Measurements from ENCODE around the gene OSBPL3. TPM values are rescaled to one million over a fixed set of nuclear protein-coding genes. Genes with fewer than 3 reads are reported as not detected.

Gene OSBPL3
- polyA plus RNA-seq, 3 donors = 2.6 to 9.2 (median 3.7) TPM

- Histone ChIP-seq H3K4me2 (replicated peaks; ENCODE audit: extremely low read depth, low read length, poor library complexity, severe bottlenecking) (no peak overlapping the region), H2AFZ (ENCODE audit: insufficient read depth, low read depth, low read length, poor library complexity, severe bottlenecking) (no peak overlapping the region), H3K36me3 (replicated peaks in 1 of 2; ENCODE audit: control insufficient read depth in 1 of 2, insufficient read depth in 2 of 2, low read length in 2 of 2) (no peaks in the 10 kb centered on the region), H3K9me3 (replicated peaks in 1 of 2; ENCODE audit: control insufficient read depth in 1 of 2, insufficient read depth in 1 of 2, low read length in 2 of 2) (no peaks in the 10 kb centered on the region), H3K4me1 (ENCODE audit: control insufficient read depth in 1 of 2, insufficient read depth in 2 of 2, low read length in 2 of 2) (peaks cover 11% of the 10 kb centered on the region in 2 donors), H3K27me3 (ENCODE audit: control insufficient read depth in 2 of 2, insufficient read depth in 2 of 2, low read length in 2 of 2) (no peaks in the 10 kb centered on the region), H3K27ac (ENCODE audit: low read depth in 1 of 2, low read length in 2 of 2) (no peak overlapping the region), H3K79me2 (ENCODE audit: insufficient read depth, low read length) (peaks cover 8% of the 10 kb centered on the region), H3K9ac (ENCODE audit: insufficient read depth, low read length, poor library complexity, severe bottlenecking) (no peak overlapping the region), H3K4me3 (replicated peaks in 1 of 3; ENCODE audit: low read depth in 2 of 3, low read length in 3 of 3) (no peak overlapping the region), H4K20me1 (ENCODE audit: insufficient read depth, low read length) (no peaks in the 10 kb centered on the region)
- Mint-ChIP-seq H3K4me1 (peaks cover 20% of the 10 kb centered on the region), H3K4me3 (no peak overlapping the region), H3K27ac (no peak overlapping the region), H3K9me3 (peaks cover 0 to 2% (median under 1%) of the 10 kb centered on the region in 7 donors), H3K36me3 (peaks cover 0 to 5% of the 10 kb centered on the region in 2 donors), H3K27me3 (ENCODE audit: low read depth in 3 of 3) (peaks cover 0 to 1% (median 0%) of the 10 kb centered on the region in 3 donors)
- intact Hi-C loops (cut with micrococcal nuclease) = no loop called here
- TF ChIP-seq CTCF (IDR thresholded peaks at IDR 0.05) = no peak
- no peak for DNase-seq
Measured at GRCh38 chr7:24958399-24958798, 21.6 kb downstream of the OSBPL3 start.

- DNase-seq = no peak
- no peak overlapping the region for H3K4me2 ChIP-seq (replicated peaks; ENCODE audit: extremely low read depth, low read length, poor library complexity, severe bottlenecking)
- Mint-ChIP-seq H3K27me3 (ENCODE audit: low read depth in 3 of 3) (peaks cover 0 to 1% (median 0%) of the 10 kb centered on the region in 3 donors), H3K4me3 (no peak overlapping the region), H3K36me3 (peaks cover 0 to 5% of the 10 kb centered on the region in 2 donors), H3K4me1 (peaks cover 9% of the 10 kb centered on the region), H3K9me3 (peaks cover 0 to 2% (median 0%) of the 10 kb centered on the region in 7 donors), H3K27ac (no peak overlapping the region)
- peaks cover 1% of the 10 kb centered on the region for H3K79me2 ChIP-seq (ENCODE audit: insufficient read depth, low read length)
- no peak for TF ChIP-seq CTCF (IDR thresholded peaks at IDR 0.05)
- no peaks in the 10 kb centered on the region for H3K27me3 ChIP-seq (ENCODE audit: control insufficient read depth in 2 of 2, insufficient read depth in 2 of 2, low read length in 2 of 2)
- intact Hi-C loops (cut with micrococcal nuclease) = no loop called here
- WGBS (ENCODE audit: insufficient coverage) = 94% methylated on average over 2 of the region's 3 CpGs
- no peaks in the 10 kb centered on the region for H3K9me3 ChIP-seq (replicated peaks in 1 of 2; ENCODE audit: control insufficient read depth in 1 of 2, insufficient read depth in 1 of 2, low read length in 2 of 2)
- H3K4me1 ChIP-seq (ENCODE audit: control insufficient read depth in 1 of 2, insufficient read depth in 2 of 2, low read length in 2 of 2) = peaks cover 0 to 4% of the 10 kb centered on the region in 2 donors
- no peaks in the 10 kb centered on the region for H4K20me1 ChIP-seq (ENCODE audit: insufficient read depth, low read length)
- H2AFZ ChIP-seq (ENCODE audit: insufficient read depth, low read depth, low read length, poor library complexity, severe bottlenecking) = no peak overlapping the region
- no peak overlapping the region for H3K4me3 ChIP-seq (replicated peaks in 1 of 3; ENCODE audit: low read depth in 2 of 3, low read length in 3 of 3)
- no peaks in the 10 kb centered on the region for H3K36me3 ChIP-seq (replicated peaks in 1 of 2; ENCODE audit: control insufficient read depth in 1 of 2, insufficient read depth in 2 of 2, low read length in 2 of 2)
- H3K27ac ChIP-seq (ENCODE audit: low read depth in 1 of 2, low read length in 2 of 2) = no peak overlapping the region
- no peak overlapping the region for H3K9ac ChIP-seq (ENCODE audit: insufficient read depth, low read length, poor library complexity, severe bottlenecking)
Measured at GRCh38 chr7:24956021-24956420, 24.0 kb downstream of the OSBPL3 start.
